Thoracic aorta (tissue), 2 donors: ENCODE results near the gene RGS7. TPM values are rescaled to one million over a fixed set of nuclear protein-coding genes. Genes with fewer than 3 reads are reported as not detected.
"Not testable (repeated sequence)": the region's sequence is repeated elsewhere in the genome, so short reads cannot be mapped to it uniquely, and the experiment has no call there.

Experiments
- ATAC-seq: fragments of 150-250 bp; one replicate; pipeline ENCODE4 v1.8.0; 2017; ENCODE audit warnings: low read depth; ENCODE audit not compliant: insufficient number of reproducible peaks, low FRiP score
- DNase-seq: peaks from one replicate; pipeline ENCODE4 v3.0.0-alpha.2; 2020; ENCODE audit warnings: low spot score
- H3K27ac ChIP-seq, 2 donors: fragments of 200-600 bp; sonication (generic); 1 replicate in 1 of 2; 2 replicates in 1 of 2; pipeline ENCODE4 v1.5.1; 2016; ENCODE audit warnings: mild to moderate bottlenecking in 2 of 2, moderate library complexity in 2 of 2
- H3K27me3 ChIP-seq: fragments of 200-600 bp; sonication (generic); replicated peaks from 2 replicates; pipeline ENCODE4 v1.6.0; 2016; ENCODE audit warnings: mild to moderate bottlenecking; ENCODE audit not compliant: insufficient read depth
- H3K36me3 ChIP-seq: fragments of 200-600 bp; sonication (generic); one replicate; pipeline ENCODE4 v1.5.1; 2016
- H3K4me1 ChIP-seq, 2 donors: fragments of 200-600 bp; sonication (generic); 1 replicate in 1 of 2; 2 replicates in 1 of 2; pipeline versions ENCODE4 v1.5.1 to v1.6.0; 2016; ENCODE audit warnings: low read depth in 2 of 2, mild to moderate bottlenecking in 1 of 2; ENCODE audit not compliant: control insufficient read depth in 1 of 2
- H3K4me3 ChIP-seq: fragments of 200-600 bp; sonication (generic); 2 replicates; pipeline ENCODE4 v1.5.1; 2016; ENCODE audit warnings: mild to moderate bottlenecking
- H3K9me3 ChIP-seq: fragments of 200-600 bp; sonication (generic); 2 replicates; pipeline ENCODE4 v1.5.1; 2016
- CTCF ChIP-seq: fragments of 200-600 bp; sonication (generic); IDR thresholded peaks from one replicate; pipeline ENCODE4 v1.5.1; 2019; ENCODE audit warnings: antibody characterized with exemption
- total RNA-seq, 2 donors: library from RNA; depleted of rRNA; stranded (reverse); fragments of >200 nt; gene quantifications; one replicate each; pipeline versions ENCODE4 v1.1.0 to v1.2.3, GENCODE V29; 2016

The RGS7 gene
- total RNA-seq, 2 donors from 2014 or later: not detected

- H3K9me3 ChIP-seq: no peaks in the 10 kb centered on the region
- no peak for TF ChIP-seq CTCF
- ATAC-seq (no peak), DNase-seq (no peak)
- H3K4me1 ChIP-seq: no peaks in the 10 kb centered on the region
- no peak overlapping the region for H3K4me3 ChIP-seq
- no peaks in the 10 kb centered on the region for H3K27me3 ChIP-seq
- H3K36me3 ChIP-seq: no peaks in the 10 kb centered on the region
- H3K27ac ChIP-seq: no peak overlapping the region
Measured at GRCh38 chr1:241156231-241156965, 200.6 kb downstream of the RGS7 start.

GRCh38 chr1:241145881-241146280 lies 211.1 kb downstream of the RGS7 start:
- no peak overlapping the region for H3K27ac ChIP-seq
- no peaks in the 10 kb centered on the region for H3K27me3 ChIP-seq
- H3K9me3 ChIP-seq: no peaks in the 10 kb centered on the region
- DNase-seq (no peak), ATAC-seq (no peak)
- no peaks in the 10 kb centered on the region for H3K4me1 ChIP-seq
- no peak for TF ChIP-seq CTCF
- no peak overlapping the region for H3K4me3 ChIP-seq
- no peaks in the 10 kb centered on the region for H3K36me3 ChIP-seq

GRCh38 chr1:241143765-241144442 lies 213.1 kb downstream of the RGS7 start:
- Histone ChIP-seq H3K9me3 (no peaks in the 10 kb centered on the region), H3K36me3 (no peaks in the 10 kb centered on the region), H3K27ac (no peak overlapping the region), H3K27me3 (no peaks in the 10 kb centered on the region), H3K4me3 (no peak overlapping the region), H3K4me1 (no peaks in the 10 kb centered on the region)
- DNase-seq: no peak
- no peak for TF ChIP-seq CTCF
- ATAC-seq: no peak

GRCh38 chr1:241142493-241142892 lies 214.5 kb downstream of the RGS7 start:
- no peaks in the 10 kb centered on the region for H3K9me3 ChIP-seq
- no peaks in the 10 kb centered on the region for H3K27me3 ChIP-seq
- DNase-seq (no peak), ATAC-seq (no peak)
- H3K36me3 ChIP-seq: no peaks in the 10 kb centered on the region
- no peak overlapping the region for H3K4me3 ChIP-seq
- no peak for TF ChIP-seq CTCF
- no peaks in the 10 kb centered on the region for H3K4me1 ChIP-seq
- H3K27ac ChIP-seq: no peak overlapping the region

GRCh38 chr1:241141646-241142045 lies 215.4 kb downstream of the RGS7 start:
- not testable (repeated sequence) for H3K9me3 ChIP-seq, H3K4me3 ChIP-seq, H3K27ac ChIP-seq, DNase-seq, H3K36me3 ChIP-seq, ATAC-seq, H3K4me1 ChIP-seq, H3K27me3 ChIP-seq
